Activated CD4-positive, alpha-beta T cell treated with anti-CD3 and anti-CD28 coated beads for 48 hours (primary cell): Measurements from ENCODE around the gene CPT1C.

Source experiments
- DNase-seq: peaks from one replicate; pipeline ENCODE4 v3.0.0-alpha.2; 2020

The CPT1C gene

GRCh38 chr19:49662011-49662410 lies 28.9 kb upstream of the CPT1C start:
- no peak for DNase-seq

GRCh38 chr19:49663224-49663623 lies 27.7 kb upstream of the CPT1C start:
- DNase-seq: no peak

- peak; percentile 94 for DNase-seq
Observed at GRCh38 chr19:49664171-49665035, 26.5 kb upstream of the CPT1C start.

- no peak for DNase-seq
Observed at GRCh38 chr19:49665036-49665350, 25.9 kb upstream of the CPT1C start.

- peak; percentile 100 for DNase-seq
Observed at GRCh38 chr19:49665351-49666119, 25.4 kb upstream of the CPT1C start, which contains the start of the genes BCL2L12 and IRF3. Gene BCL2L12, plus strand, starts transcription at chr19:49665933. Its CDS starts 760 bp downstream, at chr19:49666693. Gene IRF3, minus strand, starts transcription at chr19:49665857. Its CDS starts 1,019 bp downstream, at chr19:49664838.

- no peak for DNase-seq
Observed at GRCh38 chr19:49666120-49666444, 24.8 kb upstream of the CPT1C start.

- no peak for DNase-seq
Observed at GRCh38 chr19:49667473-49667872, 23.4 kb upstream of the CPT1C start.

- no peak for DNase-seq
Observed at GRCh38 chr19:49669516-49669915, 21.4 kb upstream of the CPT1C start.

GRCh38 chr19:49672131-49672919 lies 18.6 kb upstream of the CPT1C start:
- peak; percentile 84 for DNase-seq

- peak; percentile 48 for DNase-seq
Observed at GRCh38 chr19:49676136-49676783, 14.7 kb upstream of the CPT1C start.

GRCh38 chr19:49676784-49677230 lies 14.1 kb upstream of the CPT1C start:
- peak; percentile 99 for DNase-seq

- peak; percentile 68 for DNase-seq
Observed at GRCh38 chr19:49677231-49677900, 13.6 kb upstream of the CPT1C start, which contains the start of gene PRMT1. Gene PRMT1, plus strand, starts transcription at chr19:49677271. Its CDS starts 10 bp downstream, at chr19:49677281.

GRCh38 chr19:49677901-49678674 lies 12.8 kb upstream of the CPT1C start:
- peak; percentile 89 for DNase-seq

- no peak for DNase-seq
Observed at GRCh38 chr19:49678985-49679770, 11.7 kb upstream of the CPT1C start.

GRCh38 chr19:49679771-49680413 lies 11.0 kb upstream of the CPT1C start:
- no peak for DNase-seq

GRCh38 chr19:49680421-49681351 lies 10.2 kb upstream of the CPT1C start:
- peak; percentile 97 for DNase-seq

- no peak for DNase-seq
Observed at GRCh38 chr19:49681830-49682229, 9.1 kb upstream of the CPT1C start.

GRCh38 chr19:49682274-49682673 lies 8.6 kb upstream of the CPT1C start:
- DNase-seq: no peak
